HepG2 (cell line): ENCODE measurements around the gene SLC16A3. TPM values are rescaled to one million over a fixed set of nuclear protein-coding genes. Genes with fewer than 3 reads are reported as not detected.

Experiments used
- AKNA ChIP-seq: sonication (generic); formaldehyde crosslinking; IDR thresholded peaks from 2 replicates; pipeline ENCODE4 v1.4.0; 2020; ENCODE audit warnings: missing genetic modification reagents, borderline replicate concordance
- ATF4 ChIP-seq, 2 experiments: fragments of 450-650 bp in 1 of 2; sonication (generic) in 1 of 2; formaldehyde crosslinking; IDR thresholded peaks; 2 replicates each; pipeline versions ENCODE4 v1.5.0 to v1.8.0; 2020 to 2022; ENCODE audit warnings: mild to moderate bottlenecking in 1 of 2, missing genetic modification reagents in 1 of 2
- BRD4 ChIP-seq: sonication (generic); formaldehyde crosslinking; IDR thresholded peaks from 2 replicates; pipeline ENCODE4 v1.4.0; 2020; ENCODE audit warnings: missing genetic modification reagents
- GLI4 ChIP-seq: sonication (generic); formaldehyde crosslinking; IDR thresholded peaks from 2 replicates; pipeline ENCODE4 v1.5.1; 2020; ENCODE audit warnings: missing genetic modification reagents, mild to moderate bottlenecking, moderate library complexity, borderline replicate concordance
- MXD1 ChIP-seq: sonication (generic); formaldehyde crosslinking; IDR thresholded peaks from 2 replicates; pipeline ENCODE4 v1.4.0; 2020; ENCODE audit warnings: mild to moderate bottlenecking, missing genetic modification reagents
- TBX3 ChIP-seq: fragments of 450-650 bp; IDR thresholded peaks from 2 replicates; pipeline ENCODE4 v1.6.1; 2017; ENCODE audit warnings: antibody characterized with exemption, mild to moderate bottlenecking, inconsistent platforms, borderline replicate concordance
- ZNF574 ChIP-seq: sonication (generic); formaldehyde crosslinking; IDR thresholded peaks from 2 replicates; pipeline ENCODE4 v1.4.0; 2020; ENCODE audit warnings: missing genetic modification reagents
- ZNF589 ChIP-seq: sonication (generic); formaldehyde crosslinking; conservative IDR thresholded peaks from 2 replicates; pipeline ENCODE4 v1.8.0; 2022; ENCODE audit warnings: mild to moderate bottlenecking, moderate library complexity, missing genetic modification reagents
- ZSCAN31 ChIP-seq: sonication (generic); formaldehyde crosslinking; IDR thresholded peaks from 2 replicates; pipeline ENCODE4 v1.5.0; 2020; ENCODE audit warnings: low read depth, mild to moderate bottlenecking, missing genetic modification reagents
- polyA plus RNA-seq, 8 experiments: library from polyadenylated mRNA; depleted of rRNA in 3 of 8; stranded (reverse) in 7 of 8; unstranded in 1 of 8; fragments of >200 nt; fragmentation: Illumina TruSeq in 4 of 8; extraction: Trizol in 4 of 8; gene quantifications; 2 replicates each; pipeline versions ENCODE4 v1.2.1 to v1.2.3, GENCODE V29; 2011 to 2016; ENCODE audit warnings: low read depth in 4 of 8, missing spikeins in 1 of 8, mixed read lengths in 1 of 8; ENCODE audit not compliant: insufficient read depth in 1 of 8
- total RNA-seq, 5 experiments: library from RNA; depleted of rRNA; stranded (reverse); fragments of >200 nt; fragmentation: Illumina TruSeq; extraction: Trizol; gene quantifications; 2 replicates each; pipeline ENCODE4 v1.2.3, GENCODE V29; 2016; ENCODE audit warnings: low read depth in 1 of 5
- TF ChIP-seq, protein P1 (sequence below): IDR thresholded peaks from 2 replicates; pipeline ENCODE4 v1.4.0; 2020; ENCODE audit warnings: mild to moderate bottlenecking, missing genetic modification reagents
- TF ChIP-seq, protein P2 (sequence below): sonication (generic); formaldehyde crosslinking; IDR thresholded peaks from 2 replicates; pipeline ENCODE4 v1.8.0; 2023; ENCODE audit warnings: mild to moderate bottlenecking, missing genetic modification reagents

The SLC16A3 gene
- total and polyA plus RNA-seq, 2 of the 13 experiments (the other 11 are each of a cell fraction or from before 2014, with no cell fraction given), result 242 to 349 TPM

DNA sequence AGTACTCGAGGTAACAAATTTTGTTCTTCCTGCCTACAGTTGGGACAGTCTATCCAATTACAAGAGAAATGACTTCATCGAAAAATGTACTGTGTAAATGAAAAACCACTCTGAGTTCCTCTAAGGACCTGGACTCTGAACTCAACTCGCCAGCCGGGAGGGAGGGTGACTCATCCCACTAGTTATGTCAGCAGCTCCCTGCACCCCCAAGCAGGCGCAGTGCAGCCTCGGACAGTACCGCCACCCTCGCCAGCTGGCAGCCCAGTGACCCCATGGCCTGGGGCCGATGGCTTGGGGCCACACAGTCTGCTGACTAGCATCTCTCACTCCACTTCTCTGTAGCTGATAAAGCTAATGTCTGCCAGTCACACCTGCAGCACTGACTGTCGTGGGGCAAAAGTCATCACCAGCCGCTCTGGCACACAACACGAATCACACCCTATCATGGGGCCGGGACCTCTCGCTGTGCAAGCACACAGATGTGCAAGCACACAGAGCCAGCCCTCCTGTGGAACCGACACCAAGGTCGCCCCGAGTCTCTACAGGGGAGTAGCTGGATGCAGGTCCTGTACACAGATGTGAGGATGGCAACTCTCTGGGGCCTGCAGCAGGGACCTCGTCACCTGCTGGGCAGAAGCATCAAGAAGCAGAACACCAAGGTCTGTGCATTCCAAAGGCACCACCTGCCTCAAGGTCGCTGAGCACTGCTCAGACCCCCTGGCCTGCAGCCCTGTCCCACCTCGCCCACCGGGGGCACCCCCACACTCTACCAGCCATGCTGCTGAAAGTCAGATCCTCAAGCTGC lies 38.9 kb downstream of the SLC16A3 start (continued):
- no peak for TF ChIP-seq AKNA (CRISPR knock-in tag)
- peak; percentile 90 for TF ChIP-seq ZSCAN31 (CRISPR knock-in tag)
- 0 out of 2 replicates have a peak, but pooled peaks have one; percentile 43 for TF ChIP-seq GLI4
- TF ChIP-seq ZNF574 (CRISPR knock-in tag), result peak; percentile 89
- TF ChIP-seq BRD4 (CRISPR knock-in tag), result peak; percentile 66; the same call in 1 of the 2 replicates
- TF ChIP-seq, protein P1, sequence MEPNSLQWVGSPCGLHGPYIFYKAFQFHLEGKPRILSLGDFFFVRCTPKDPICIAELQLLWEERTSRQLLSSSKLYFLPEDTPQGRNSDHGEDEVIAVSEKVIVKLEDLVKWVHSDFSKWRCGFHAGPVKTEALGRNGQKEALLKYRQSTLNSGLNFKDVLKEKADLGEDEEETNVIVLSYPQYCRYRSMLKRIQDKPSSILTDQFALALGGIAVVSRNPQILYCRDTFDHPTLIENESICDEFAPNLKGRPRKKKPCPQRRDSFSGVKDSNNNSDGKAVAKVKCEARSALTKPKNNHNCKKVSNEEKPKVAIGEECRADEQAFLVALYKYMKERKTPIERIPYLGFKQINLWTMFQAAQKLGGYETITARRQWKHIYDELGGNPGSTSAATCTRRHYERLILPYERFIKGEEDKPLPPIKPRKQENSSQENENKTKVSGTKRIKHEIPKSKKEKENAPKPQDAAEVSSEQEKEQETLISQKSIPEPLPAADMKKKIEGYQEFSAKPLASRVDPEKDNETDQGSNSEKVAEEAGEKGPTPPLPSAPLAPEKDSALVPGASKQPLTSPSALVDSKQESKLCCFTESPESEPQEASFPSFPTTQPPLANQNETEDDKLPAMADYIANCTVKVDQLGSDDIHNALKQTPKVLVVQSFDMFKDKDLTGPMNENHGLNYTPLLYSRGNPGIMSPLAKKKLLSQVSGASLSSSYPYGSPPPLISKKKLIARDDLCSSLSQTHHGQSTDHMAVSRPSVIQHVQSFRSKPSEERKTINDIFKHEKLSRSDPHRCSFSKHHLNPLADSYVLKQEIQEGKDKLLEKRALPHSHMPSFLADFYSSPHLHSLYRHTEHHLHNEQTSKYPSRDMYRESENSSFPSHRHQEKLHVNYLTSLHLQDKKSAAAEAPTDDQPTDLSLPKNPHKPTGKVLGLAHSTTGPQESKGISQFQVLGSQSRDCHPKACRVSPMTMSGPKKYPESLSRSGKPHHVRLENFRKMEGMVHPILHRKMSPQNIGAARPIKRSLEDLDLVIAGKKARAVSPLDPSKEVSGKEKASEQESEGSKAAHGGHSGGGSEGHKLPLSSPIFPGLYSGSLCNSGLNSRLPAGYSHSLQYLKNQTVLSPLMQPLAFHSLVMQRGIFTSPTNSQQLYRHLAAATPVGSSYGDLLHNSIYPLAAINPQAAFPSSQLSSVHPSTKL (CRISPR knock-in tag), result peak; percentile 95
- peak; percentile 83 for TF ChIP-seq MXD1 (CRISPR knock-in tag)
- peak in 1 of 2 experiments; percentile 53; a peak in 1 of 4 replicates for TF ChIP-seq ATF4 (CRISPR knock-in tag; IDR thresholded peaks at IDR 0.05)
- TF ChIP-seq TBX3, result peak; percentile 75; the same call in 1 of the 2 replicates
- TF ChIP-seq, protein P2, sequence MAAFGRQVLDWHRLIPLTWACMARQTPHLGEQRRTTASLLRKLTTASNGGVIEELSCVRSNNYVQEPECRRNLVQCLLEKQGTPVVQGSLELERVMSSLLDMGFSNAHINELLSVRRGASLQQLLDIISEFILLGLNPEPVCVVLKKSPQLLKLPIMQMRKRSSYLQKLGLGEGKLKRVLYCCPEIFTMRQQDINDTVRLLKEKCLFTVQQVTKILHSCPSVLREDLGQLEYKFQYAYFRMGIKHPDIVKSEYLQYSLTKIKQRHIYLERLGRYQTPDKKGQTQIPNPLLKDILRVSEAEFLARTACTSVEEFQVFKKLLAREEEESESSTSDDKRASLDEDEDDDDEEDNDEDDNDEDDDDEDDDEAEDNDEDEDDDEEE (CRISPR knock-in tag), result no peak
- TF ChIP-seq ZNF589 (CRISPR knock-in tag), result peak; percentile 63; the same call in 1 of the 2 replicates
